GM21723 (cell line): ENCODE measurements around the gene DOCK3.

Source experiments
- ATAC-seq: cut with Tn5 transposase; IDR thresholded peaks from one replicate; pipeline ENCODE4 v1.9.1; 2021; ENCODE audit warnings: mild to moderate bottlenecking, moderate library complexity; ENCODE audit not compliant: unreplicated experiment

DOCK3 gene

DNA sequence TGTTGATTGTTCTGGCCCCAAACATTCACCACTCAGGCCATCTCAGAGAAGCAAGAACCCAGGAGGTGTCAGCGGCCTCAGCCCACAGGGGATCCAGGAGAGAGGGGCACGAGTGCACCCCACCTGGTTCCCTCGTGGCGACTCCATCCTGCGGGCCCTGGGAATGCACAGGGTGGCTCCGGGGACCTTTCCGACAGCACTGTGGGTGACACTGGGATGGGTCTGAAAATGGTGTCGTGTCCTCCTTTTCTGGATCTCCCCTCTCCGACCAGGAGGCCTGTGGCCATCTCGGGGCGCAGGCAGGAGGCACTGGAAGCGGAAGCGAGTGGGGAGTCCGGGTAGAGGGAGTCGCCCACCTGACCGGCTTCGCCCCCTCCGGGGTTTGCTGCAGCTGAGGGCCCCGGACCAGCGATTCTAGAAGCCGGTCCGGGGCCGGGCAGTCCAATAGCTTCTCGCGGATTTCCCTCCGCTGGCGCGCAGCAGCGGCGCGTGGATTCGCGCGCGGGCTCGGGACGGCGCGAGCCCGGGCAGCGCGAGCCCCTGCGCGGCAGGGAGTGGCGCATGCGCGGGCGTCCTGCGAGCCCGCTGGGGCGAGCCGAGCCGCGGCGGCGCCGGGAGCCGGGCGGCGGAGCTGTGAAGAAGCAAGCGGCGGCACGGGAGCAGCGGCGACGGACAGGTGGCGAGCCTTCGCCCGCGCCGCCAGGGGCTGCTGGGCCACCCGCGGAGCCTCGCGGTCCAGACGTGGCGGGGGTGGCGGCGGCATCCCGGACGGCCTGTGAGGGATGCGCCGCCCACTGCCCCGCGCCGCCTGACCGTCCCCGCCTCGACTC, at the start of gene DOCK3:
TSS of gene DOCK3 (plus strand) at position 579 of the 830 bp plus-strand sequence. CDS start 337 bp downstream, outside the sequence.
- no peak for ATAC-seq

DNA sequence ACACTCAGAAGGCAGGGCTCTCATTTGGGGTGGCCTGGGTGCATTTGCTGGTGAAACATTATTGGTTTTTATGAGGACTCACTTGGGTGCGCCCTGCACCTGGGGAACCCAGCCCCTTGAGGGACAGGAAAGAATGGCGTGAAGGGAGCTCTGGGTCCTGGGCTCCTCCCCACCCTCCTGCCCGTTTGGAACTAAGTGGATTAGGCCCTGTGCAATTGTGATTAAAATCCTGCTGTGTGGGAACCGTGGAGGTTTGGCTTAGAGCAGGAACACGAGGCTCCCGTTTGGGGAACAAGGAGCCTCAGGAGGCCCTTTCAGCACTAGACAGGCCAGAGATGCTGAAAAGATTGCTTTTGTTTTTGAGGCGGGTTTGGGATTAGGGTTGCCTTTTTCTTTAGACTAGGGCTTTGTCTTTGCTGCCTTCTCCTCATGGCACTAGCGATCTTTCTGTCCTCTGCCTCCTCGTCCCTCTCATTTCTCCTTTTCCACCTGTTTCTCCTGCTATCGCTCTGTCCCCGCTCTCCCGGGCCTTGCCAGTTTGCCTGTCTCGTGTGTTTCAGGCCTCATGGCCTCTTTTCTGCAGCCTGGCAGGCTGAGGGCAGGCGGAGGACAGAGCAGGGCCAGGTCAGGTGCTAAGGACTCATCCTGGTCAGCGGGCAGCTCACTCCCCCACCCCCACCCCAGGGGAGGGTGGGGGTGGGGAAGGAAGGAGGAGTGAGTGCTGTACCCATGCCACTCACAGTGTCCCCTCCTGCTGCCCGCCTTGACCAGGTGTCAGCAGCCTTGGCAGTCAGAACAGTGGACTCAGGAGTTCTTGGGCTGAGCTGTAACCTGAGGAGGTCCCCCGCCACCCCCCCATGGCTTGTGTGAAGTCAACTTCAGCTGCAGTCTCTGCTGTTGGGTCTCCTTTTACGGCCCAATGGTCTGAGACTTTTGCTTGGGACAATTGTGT, 49.2 kb upstream of the DOCK3 start:
- no peak for ATAC-seq

GRCh38 chr3:50626401-50626800, 48.3 kb upstream of the DOCK3 start:
- ATAC-seq = no peak

DNA sequence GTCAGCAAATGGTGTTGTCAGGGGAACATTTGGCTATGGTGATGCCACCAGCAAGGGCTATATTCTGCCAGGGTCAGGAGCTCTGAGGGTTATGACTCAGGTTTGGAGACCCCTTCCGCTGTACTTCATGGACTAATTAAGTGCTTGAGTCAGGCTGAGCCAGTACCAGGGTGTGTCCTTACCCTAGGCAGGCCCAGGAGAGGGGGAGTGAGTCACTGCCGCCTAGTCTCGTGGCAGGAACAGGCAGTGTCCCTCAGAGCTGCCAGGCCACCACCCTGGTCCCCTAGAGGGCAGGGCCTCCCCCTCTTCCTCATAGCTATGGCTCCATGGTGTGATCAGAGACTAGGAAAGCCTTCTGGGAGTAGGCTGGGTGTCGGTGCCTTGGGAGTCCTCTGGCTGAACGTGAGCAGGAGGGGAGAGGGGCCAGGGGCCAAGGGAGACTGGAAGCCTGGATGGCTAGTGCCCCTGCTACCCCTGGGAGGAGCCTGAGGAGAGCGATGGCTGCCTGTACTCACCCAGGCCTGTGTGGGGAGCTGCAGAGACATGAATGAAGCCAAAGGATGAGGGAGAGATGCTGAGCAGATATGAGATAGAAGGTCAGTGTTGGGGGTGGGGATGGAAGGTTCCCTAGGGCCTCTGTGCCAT, 47.2 kb upstream of the DOCK3 start:
- ATAC-seq = no peak

DNA sequence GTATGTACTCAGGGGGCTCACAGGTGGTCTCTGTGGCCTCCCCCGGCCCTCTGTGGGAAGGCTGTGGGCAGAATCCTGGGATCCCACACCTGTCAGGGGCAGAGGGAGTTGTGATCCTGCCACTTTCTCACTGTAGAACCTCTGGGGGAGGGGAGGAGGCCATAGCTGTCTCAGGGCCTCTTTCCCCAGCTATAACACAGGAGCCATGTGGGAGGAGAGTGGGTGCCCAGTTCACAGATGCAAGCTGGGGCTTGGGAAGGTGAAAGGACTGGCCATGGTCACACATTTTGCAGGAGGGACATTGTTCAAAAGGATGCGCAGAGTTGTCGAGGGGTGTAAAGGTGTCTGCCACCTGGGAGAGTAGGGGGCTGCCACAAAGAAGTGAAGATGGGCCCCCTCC, 46.1 kb upstream of the DOCK3 start:
- ATAC-seq = no peak

DNA sequence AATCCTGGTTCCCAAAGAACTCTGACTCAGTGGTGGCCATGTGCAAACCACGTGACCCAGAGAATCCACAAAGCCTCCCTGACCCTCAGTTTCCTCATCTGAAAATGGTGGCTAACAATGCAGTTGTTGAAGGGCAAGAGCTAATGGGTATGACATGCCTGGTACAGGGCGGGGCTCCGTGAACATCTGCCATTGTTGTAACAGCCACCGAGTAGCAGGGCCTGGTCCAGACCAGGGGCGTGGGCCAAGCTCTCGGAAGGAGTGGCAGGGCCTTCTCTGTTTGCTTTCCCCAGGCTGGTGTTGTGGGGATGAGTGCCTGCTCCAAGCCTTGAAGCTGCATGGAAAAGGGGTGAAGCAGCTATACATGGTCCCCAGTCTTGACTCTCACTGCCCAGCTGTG, 44.3 kb upstream of the DOCK3 start:
- ATAC-seq = no peak

DNA sequence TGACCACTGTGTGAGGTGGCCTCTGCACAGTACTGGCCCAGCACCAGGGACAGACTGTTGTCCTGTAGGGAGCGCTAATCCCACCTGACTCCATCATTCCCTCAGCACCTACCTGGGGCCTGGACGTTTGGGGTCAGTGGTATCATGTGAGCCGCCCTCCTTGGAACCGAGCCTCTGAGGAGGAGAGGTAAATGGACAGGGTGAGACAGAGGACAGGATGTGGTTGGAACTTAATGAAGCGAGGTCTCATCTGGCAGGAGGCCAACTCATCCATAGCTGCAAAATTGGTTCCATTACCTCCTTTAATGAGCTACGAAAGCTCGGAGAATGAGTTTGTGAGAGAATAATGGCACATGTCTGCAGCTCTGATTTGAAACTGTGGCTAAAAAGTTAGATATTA, 43.9 kb upstream of the DOCK3 start:
- ATAC-seq = no peak

DNA sequence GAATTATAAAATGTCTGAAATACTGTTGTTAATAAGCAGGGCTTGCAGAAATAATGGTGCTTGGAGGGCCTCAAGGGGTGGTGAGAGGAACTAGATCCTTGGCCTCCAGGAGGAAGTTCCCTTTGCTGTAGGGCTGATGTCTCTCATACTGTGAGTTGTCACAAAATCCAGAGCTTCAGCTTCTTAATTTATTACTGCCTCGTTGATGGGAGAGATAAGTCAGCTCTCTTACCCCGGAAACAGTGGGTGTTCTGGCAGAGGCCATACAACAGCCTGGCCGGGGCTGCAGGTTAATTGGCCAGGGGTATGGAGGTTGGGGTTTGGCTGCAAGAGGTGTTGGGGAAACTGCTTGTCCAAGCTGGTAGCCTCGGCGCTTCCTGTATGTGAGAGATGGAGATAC, 42.3 kb upstream of the DOCK3 start:
- ATAC-seq = no peak

DNA sequence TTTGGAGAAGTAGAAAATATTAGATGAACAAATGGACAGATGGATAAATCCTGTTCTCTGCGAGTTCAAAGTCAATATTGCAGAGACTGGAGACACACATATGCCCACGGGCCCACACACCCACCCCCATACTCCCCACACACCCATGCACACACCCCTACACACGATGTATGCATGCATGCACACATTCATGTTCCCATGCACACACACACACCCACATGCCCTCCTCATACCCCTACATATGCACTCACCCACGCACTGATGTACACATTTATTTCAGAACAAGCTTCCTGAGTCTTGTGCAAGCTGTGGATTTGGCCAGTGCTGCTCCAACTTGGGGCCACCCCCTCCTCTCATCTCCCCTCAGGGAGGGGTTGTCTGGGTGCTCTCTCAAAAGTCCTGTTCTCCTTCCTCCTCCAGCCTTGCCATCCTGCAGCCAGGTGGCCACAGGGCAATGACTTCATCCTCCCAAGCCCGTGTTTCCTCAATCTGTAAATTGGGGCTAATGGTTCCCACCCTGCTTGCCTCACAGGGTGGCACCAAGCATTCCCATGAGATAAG, 41.4 kb upstream of the DOCK3 start:
- no peak for ATAC-seq

DNA sequence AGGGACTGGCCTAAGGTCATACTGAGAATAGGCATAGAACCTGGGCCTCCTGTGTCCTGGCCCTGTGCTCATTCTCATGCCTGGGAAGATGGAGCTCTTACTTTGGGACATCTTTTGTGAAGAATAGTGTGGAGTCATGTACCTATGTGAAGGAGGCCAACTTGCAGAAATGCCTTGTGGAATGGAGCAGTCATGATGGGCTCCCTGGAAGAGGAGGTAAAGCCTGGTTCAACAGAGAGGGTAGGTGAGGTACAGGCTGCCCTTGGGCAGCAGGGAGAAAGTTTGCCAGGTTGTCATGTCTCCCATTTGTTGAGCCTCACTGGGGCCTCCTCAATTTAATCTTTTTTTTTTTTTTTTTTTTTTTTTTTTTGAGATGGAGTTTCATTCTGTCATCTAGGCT, 39.7 kb upstream of the DOCK3 start:
- no peak for ATAC-seq

GRCh38 chr3:50637011-50637410, 37.7 kb upstream of the DOCK3 start:
- no peak for ATAC-seq

- ATAC-seq = no peak
Observed at GRCh38 chr3:50637945-50638344, 36.8 kb upstream of the DOCK3 start.

GRCh38 chr3:50639055-50639494, 35.7 kb upstream of the DOCK3 start:
- no peak for ATAC-seq

- no peak for ATAC-seq
Observed at GRCh38 chr3:50642382-50642781, 32.3 kb upstream of the DOCK3 start.

- no peak for ATAC-seq
Observed at GRCh38 chr3:50644561-50644960, 30.2 kb upstream of the DOCK3 start.

GRCh38 chr3:50645378-50645777, 29.3 kb upstream of the DOCK3 start:
- ATAC-seq = no peak

- no peak for ATAC-seq
Observed at GRCh38 chr3:50648313-50648712, 26.4 kb upstream of the DOCK3 start.

DNA sequence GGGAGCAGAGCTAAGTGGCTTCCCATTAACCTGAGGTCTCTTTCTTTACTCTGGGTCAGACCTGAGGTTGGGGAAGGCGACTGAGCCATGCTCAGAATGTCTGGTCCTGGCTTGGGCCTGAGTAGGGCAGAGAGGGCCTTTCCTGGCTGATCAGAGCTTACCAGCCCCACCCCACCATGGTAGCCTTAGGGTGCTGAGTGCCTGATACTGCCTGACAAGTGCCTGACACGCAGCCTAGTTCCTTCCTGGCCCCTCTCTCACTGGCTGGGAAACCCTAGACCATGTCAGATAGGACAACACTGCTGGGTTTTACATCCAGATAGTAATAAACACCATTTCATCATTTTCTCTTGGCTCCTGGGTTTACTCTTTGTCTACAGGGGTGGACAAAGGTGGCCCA, 25.8 kb upstream of the DOCK3 start:
- no peak for ATAC-seq

- ATAC-seq = no peak
Observed at GRCh38 chr3:50649451-50649931, 25.2 kb upstream of the DOCK3 start.

DNA sequence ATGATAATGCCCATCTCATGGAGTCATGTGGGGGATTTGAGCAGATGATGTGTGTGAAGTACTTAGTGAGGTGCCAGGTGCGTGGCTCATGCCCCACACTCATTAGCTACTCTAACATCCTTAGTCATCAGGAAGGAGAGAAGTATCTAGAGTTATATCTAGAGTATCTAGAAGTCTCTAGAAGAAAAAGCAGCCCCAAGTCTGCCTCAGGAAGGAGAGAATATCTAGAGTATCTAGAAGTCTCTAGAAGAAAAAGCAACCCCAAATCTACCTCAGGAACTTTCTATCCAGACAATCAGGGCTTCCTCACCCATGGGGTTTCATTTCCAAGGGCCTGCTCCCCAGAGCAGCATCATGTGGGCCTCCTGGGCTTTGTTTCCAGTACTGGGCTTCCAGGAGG, 24.7 kb upstream of the DOCK3 start:
- ATAC-seq = no peak

GRCh38 chr3:50651445-50651844, 23.3 kb upstream of the DOCK3 start:
- ATAC-seq = no peak
